Activated CD4-positive, alpha-beta T cell treated with anti-CD3 and anti-CD28 coated beads, Interleukin-2, Interleukin-4, amounts not matched to agents 100 ng/mL and 50 ng/mL, durations not matched to agents 16 hours and 8 hours (primary cell): ENCODE results near the gene RBM15B.
A peak's percentile ranks its signal among the peaks of the same experiment; 100 is the strongest.
"Not testable (repeated sequence)": the region's sequence is repeated elsewhere in the genome, so short reads cannot be mapped to it uniquely, and the experiment has no call there.

Source experiments
- DNase-seq: peaks from one replicate; pipeline ENCODE4 v3.0.0-alpha.2; 2020; ENCODE audit warnings: low spot score

RBM15B gene, protein sequence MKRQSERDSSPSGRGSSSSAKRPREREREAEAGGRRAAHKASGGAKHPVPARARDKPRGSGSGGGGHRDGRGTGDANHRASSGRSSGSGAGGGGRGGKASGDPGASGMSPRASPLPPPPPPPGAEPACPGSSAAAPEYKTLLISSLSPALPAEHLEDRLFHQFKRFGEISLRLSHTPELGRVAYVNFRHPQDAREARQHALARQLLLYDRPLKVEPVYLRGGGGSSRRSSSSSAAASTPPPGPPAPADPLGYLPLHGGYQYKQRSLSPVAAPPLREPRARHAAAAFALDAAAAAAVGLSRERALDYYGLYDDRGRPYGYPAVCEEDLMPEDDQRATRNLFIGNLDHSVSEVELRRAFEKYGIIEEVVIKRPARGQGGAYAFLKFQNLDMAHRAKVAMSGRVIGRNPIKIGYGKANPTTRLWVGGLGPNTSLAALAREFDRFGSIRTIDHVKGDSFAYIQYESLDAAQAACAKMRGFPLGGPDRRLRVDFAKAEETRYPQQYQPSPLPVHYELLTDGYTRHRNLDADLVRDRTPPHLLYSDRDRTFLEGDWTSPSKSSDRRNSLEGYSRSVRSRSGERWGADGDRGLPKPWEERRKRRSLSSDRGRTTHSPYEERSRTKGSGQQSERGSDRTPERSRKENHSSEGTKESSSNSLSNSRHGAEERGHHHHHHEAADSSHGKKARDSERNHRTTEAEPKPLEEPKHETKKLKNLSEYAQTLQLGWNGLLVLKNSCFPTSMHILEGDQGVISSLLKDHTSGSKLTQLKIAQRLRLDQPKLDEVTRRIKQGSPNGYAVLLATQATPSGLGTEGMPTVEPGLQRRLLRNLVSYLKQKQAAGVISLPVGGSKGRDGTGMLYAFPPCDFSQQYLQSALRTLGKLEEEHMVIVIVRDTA

DNA sequence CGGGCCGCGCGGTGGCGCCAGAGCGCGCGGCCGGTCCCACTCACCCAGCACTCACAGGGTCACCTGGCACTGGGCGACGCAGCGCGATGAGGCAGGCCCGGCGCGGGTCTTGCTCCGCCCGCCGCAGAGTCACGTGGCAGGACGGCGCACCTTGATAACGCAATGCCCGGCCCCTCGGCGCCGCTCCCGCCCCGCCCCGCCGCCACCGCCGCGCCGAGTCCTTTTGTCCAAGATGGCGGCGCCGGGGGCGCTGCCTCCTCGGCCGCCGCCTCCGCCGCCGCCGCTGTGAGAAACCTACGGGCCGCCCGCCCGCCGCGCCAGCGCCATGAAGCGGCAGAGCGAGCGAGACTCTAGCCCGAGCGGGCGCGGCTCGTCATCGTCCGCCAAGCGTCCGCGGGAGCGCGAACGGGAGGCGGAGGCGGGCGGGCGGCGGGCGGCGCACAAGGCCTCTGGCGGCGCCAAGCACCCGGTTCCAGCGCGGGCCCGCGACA is at the start of gene RBM15B:
Gene RBM15B, plus strand, starts transcription at position 211 of the 491 bp plus-strand sequence. Its CDS starts 115 bp downstream, at position 326.
- peak; percentile 98 for DNase-seq

DNA sequence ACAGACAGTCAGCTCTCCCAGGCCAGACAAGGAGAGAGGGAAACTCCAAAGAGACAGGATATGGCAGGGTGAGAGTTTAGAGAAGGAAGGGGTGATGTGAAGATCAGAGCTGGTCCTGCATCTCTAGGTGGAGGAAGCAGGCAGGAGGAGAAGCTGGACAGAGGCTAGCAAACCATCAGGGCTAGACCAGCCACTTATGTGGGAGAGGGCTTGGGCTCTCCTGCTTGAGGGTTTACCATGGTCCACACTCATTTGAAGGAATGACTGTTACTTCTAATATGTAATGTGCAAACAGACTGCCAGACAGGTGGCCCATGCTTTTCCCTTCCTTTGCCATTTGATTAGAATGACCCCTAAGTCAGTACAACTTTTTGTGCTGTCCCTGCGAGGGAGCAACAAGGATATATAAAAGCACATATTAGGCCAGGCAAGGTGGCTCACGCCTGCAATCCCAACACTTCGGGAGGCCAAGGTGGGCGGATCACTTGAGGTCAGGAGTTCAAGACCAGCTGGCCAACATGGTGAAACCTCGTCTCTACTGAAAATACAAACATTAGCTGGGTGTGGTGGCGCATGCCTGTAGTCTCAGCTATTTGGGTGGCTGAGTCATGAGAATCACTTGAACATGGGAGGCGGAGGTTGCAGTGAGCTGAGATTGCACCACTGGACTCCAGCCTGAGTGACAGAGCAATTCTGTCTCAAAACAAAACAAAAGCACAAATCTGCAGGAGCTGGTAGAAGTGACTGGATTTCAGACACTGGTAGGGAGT is 47.0 kb upstream of the RBM15B start:
- no peak for DNase-seq

DNA sequence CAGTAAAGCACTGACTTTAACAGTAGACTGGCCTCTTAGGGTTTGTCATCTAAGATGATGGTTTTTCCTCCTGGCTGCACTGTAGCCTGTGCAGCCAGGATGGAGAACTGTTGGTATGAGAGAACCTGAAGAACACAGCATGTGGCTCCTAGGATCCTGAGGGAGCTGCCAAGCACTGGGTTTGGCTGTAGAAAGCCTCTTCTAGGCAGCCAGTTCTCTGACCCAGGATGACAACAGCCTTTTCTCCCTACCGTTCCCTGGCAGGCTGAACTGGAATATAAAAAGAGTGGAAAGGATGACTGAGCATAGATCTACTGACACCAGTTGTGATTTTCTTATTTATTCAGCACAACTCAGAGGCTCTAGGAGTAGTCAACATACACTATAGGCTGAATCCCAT is 40.3 kb upstream of the RBM15B start:
- no peak for DNase-seq

DNA sequence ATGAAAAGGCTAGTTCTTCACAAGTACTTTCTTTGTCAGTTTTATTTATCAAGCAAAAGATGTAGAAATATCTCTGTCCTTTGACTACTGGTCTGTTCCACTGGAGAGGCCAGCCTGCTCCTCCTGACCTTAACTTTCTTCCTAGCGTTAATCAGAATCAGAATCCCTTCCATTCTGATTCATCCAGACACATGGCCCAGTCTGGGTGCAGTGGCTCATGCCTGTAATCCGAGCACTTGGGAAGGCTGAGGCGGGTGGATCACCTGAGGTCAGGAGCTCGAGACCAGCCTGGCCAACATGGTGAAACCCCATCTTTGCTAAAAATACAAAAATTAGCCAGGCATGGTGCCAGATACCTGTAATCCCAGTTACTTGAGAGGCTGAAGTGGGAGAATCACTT is 38.0 kb upstream of the RBM15B start:
- no peak for DNase-seq

DNA sequence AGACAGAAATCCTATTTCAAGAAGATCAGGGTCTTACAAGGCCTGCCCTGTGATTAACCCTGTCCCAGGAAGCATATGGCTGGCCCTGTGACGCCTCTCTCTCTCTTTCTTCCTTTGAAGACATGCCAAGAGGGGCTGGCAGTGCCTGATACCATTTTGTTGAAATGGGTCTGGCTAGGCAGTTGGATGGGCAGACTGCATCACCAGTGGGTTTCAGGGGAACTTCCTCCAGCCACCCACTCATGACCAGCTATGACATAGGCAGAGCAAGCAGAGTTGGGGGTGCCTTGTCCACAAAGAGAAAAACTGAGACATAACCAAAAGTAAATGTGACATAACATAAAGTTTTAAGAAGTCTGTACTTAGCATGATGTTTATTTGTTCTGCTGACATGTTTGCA is 37.4 kb upstream of the RBM15B start:
- no peak for DNase-seq

DNA sequence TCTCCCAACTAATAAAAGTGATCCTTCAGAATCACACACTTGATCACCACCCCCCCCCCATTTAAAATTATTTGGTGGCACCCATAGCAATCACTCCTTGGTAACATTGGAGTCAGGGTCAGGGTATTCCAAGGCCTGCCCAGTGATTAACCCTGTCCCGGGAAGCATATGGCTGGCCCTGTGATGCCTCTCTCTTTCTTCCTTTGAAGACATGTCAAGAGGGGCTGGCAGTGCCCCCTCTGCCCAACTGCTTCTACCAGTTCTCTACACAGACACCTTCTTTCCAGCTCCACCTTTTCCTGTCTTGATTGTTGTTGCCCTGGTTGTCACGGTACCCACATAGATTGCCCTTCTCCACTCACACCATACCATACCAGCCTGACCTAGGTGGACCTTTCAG is 36.9 kb upstream of the RBM15B start:
- DNase-seq, result no peak

DNA sequence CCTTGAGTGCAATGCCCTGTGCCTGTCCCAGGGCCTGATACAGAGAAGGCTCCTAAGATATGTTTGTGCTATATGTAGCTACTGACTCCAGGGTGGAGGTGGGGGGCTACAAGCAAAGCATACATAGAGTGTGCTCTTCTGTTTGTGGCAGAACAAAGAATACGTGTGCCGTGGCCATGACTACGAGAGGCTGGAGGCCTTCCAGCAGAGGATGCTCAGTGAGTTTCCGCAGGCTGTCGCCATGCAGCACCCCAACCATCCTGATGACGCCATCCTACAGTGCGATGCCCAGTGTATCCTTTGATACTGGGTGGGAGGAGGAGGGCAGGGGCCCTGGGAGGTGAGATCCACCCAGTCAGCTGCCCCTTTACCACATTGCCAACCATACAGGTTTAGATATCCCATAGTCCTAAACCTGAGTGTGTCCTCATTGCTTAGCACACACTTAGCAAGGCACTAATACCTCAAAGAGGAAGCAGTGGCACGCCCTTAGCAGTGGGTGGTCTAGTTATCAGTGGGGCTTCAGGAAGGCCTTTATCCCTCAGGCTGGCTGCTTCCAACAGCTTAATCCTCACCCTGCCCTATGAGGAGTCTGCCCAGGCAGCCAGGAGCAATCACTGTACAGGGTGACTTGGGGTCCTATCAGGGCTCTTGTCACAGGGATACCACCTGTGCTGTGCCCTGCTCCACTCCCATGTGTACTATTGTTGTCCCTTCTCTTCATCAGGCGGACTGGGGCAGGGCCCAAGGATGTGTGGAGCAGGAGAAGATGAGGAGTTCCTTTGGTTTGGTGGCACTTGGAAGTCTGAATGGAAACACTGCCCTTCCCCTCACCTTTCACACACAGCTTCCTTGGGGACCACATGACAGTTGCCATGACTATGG is 36.1 kb upstream of the RBM15B start:
- no peak for DNase-seq

DNA sequence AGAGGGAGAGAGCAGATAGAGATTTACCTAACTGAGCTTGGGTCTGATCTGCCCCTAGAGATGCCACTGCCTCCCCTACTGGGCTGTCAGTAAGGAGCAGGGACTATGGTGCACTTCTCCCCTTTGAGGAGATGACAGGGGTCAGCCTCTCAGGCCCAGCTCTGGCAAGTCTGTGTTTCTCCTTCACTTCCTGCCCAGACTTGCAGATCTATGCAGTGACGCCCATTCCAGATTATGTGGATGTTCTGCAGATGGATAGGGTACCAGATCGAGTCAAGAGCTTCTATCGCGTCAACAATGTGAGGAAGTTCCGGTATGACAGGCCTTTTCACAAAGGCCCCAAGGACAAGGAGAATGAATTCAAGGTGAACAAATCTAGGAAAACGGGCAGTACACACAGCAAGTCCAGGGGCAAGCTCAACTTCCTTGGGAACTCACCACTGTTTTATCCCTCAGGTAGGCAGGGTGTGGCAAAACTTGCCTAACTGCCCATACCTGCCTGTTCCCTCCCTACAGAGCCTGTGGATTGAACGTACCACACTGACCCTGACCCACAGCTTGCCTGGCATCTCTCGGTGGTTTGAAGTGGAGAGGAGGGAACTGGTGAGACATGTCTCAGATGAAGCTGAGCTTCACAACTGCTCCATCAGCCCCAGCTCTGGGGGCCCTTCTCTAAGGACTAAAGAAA is 35.0 kb upstream of the RBM15B start:
- DNase-seq, result no peak

DNA sequence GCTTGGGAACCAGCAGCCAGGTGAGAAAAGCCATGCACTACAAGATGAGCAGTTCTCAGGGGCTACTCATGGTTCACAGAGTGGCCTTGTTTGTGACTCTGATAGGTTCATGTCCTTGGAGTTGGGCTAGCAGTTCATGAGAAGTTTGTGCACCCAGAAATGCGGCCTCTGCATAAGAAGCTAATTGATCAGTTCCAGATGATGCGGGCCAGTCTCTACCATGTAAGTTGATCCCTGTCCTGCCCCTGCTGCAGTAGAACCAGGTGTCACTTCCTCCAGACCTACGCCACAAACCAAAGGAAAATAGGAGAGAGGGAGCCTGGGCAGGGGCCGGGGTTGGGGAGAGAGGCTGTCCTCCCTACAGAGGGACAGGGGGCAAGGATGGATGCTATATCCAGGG is 33.2 kb upstream of the RBM15B start:
- DNase-seq, result no peak

DNA sequence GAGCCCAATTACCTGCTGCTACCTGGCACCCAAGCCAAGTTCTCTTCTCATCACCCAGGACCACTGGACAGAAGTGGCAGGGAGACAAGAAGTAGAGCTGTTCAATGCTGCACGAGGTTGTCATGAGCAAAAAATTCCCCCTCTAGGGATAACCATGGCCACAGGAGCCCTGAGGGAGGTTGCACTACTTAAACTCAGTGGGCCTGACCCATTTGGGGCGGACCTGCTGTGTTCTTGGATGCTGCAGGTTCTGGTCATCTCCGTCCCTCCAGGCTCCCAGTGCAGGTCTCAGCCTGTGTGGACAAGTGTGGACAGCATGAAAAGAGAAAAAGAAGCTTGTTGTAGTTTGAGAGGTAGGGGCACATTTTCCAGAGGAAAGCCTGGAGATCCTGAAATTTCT is 32.1 kb upstream of the RBM15B start:
- DNase-seq, result no peak

DNA sequence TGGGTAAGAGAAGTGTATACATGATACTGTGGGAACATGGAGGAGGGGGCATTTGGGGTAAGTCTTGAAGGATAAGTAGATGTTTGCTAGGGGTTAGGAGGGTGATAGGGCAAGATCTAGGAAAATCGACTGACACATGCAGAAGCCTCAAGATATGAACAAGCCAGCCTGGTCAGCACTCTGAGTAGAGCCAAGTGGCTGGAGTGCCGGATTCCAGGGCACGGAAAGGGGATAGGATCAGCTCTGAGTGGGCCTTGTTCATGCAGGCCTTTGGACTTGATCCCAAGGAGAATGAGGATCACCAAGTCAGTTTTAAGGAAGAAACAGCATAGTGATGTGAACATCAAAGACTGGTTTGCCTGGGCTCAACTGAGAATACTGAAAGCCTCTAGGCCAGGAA is 30.3 kb upstream of the RBM15B start:
- no peak for DNase-seq

DNA sequence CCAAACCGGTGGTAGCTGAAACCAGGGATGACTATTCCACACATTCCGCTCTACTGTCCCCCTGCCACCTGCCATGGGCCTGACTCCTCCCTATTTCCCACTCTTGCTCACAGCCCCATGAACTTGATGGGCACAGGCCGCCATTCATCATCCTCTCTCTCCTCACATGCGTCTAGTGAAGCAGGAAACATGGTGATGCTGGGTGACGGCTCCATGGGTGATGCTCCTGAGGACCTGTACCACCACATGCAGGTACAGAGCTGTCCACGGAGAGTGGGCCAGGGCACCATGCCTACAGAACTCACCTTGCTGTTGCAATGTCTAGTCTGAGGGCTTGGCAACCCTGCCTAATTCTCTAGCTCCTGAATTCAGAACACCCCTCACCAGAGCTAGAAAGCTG is 29.3 kb upstream of the RBM15B start:
- DNase-seq, result no peak

DNA sequence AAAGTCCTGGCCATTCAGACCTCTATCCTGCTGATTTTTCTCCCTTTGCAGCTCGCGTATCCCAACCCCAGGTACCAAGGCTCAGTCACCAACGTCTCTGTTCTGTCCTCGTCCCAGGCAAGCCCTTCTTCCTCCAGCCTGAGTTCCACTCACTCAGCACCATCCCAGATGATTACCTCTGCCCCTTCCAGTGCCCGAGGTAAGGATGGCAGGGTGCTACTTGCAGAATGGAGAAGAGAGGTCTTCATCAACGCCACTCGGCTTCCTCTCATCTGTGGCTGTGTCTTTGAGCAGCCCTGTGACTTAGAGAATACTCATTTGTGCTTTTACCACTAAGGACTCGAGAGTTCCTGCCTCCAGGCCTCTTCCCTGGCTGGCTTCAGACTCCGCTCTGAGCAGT is 28.6 kb upstream of the RBM15B start:
- no peak for DNase-seq

DNA sequence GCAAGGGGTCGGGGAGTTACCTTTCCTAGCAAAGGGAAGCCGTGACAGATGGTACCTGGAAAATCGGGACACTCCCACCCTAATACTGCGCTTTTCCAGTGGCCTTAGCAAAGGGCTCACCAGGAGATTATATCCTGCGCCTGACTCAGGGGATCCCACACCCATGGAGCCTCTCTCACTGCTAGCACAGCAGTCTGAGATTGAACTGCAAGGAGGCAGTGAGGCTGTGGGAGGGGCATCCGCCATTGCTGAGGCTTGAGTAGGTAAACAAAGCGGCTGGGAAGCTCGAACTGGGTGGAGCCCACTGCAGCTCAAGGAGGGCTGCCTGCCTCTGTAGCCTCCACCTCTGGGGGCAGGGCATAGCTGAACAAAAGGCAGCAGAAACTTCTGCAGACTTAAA is 22.8 kb upstream of the RBM15B start:
- not testable (repeated sequence) for DNase-seq

DNA sequence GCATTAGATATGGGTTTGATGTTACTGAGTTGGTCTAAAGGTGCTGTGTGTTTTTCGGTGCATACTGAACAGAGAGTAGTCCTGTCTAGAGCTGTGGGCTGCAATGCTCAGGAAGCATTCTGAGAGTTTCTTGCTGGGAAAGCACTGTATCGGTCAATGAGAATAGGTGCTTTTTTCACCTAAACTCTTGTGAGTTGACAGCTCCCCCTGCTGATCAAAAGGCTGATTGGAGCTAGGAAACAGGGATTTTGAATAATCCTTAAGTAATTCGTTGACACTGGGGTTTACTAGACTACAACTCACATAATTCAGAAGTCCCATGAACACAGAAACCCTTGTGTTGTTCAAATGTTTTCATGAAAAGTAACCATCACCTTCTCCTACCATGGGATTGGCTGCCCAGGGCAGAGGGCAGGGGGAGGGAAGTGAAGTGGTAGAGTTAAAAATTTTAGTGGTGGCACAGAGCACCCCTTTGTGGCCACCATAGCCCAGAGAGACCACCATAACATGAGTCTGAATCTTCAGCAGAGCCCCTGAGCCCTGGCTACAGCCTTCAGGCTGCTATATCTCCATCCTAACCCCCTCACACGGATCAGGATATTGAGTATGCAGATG is 19.0 kb upstream of the RBM15B start:
- DNase-seq, result peak; percentile 60

DNA sequence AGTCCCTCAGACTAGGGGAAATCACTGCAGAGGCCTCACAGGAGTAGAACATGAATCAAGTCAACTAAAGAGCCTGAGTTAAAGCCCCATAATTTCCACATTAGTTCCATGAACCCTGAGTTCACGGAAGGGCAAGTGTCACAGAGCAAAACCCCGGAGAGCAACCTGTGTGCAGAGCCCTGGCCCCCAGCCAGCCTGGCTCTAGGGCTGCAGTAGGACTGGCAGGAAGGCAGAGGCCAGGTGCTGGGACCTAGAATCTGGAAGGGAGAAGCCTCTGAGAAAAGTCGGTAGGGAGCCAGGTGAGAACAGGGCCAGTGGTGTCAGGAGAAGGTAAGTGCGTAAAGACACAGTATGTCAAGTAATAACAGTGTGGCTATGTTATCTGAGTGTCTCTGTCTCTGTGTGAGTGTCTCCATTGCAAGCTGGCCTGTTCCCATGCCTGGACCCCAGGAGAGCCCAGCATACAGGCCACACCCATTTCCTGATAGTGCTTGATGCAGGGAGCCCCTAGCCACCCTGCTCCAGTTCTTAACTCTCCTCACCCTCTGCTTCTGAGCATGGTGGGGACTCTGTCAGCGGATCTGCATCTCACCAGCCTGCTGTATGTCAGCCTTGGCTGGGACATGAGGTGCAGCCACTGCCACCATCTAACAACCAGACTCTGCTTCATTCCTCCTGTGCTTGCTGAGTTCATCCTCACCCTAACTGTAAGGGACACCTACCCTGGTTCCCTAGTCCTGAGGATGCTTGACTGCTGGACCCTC is 17.2 kb upstream of the RBM15B start:
- no peak for DNase-seq

DNA sequence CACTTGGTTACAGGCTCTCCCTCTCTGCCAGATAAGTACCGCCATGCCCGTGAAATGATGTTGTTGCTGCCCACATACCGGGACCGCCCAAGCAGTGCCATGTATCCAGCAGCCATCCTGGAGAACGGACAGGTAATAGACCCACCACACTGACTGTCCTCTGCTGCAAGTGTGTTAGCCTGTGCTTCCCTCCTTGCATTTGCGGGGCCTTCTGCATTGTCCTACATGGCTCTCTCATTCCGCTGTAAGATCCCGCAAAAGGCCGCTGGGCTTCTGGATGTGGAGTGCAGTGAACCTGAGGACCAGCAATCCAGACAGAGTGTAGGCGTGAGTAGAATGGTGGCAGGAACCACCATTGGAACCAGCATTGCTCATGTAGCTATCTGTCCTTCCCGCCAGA is 16.6 kb upstream of the RBM15B start:
- DNase-seq, result no peak

DNA sequence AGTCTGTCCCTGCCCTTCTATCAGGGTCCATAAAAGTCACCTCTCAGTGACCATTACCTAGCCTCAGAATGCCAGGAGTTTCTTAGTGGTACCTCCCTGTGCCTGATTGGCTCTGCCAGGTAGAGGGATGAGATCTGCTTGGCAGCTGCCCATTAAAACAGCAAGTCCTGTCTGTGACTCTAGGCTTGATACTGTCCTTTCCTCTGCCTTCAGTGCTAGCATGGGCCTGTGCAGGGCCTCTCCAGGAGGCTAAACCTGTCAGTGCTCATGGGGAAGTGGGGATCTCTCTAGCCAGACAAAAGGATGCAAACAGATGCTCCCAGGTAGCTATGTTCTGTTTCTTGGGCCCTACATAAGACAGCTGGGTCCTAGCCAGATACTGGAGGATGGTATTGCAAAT is 15.9 kb upstream of the RBM15B start:
- no peak for DNase-seq

DNA sequence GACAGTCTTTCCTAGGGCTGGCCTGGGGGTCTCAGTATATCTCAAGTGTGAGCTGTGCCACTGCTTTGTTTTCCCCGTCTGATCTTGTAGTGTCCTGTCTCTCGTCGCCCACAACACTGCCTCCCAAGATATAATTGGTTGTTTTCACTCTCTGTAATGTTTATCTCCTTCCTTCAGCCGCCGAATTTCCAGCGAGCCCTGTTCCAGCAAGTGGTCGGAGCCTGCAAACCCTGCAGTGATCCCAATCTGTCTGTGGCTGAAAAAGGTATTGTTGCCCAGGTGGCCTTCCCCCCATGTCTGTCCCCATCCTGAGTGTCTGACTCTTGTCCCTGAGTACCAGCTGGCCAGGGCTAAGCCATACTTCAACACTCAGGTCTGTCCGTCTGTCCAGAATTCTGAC is 15.5 kb upstream of the RBM15B start:
- no peak for DNase-seq
